CD14-positive monocyte (primary cell): ENCODE results near the gene TEX28. TPM values are rescaled to one million over a fixed set of nuclear protein-coding genes. Genes with fewer than 3 reads are reported as not detected.
A peak's percentile ranks its signal among the peaks of the same experiment; 100 is the strongest.

ENCODE experiments used
- DNase-seq, 3 donors: peaks; one replicate each; pipeline ENCODE4 v3.0.0-alpha.2; 2011 to 2022
- H2AFZ ChIP-seq: 2 replicates; pipeline ENCODE4 v1.6.0; 2012; ENCODE audit warnings: mild to moderate bottlenecking, low read depth, low read length, inconsistent platforms; ENCODE audit not compliant: insufficient read depth, poor library complexity, severe bottlenecking
- H3K27ac ChIP-seq, 2 donors: 1 replicate in 1 of 2; 2 replicates in 1 of 2; pipeline ENCODE4 v1.5.1; 2012 to 2013; ENCODE audit warnings: low read length in 2 of 2, control low read depth in 1 of 2, inconsistent platforms in 1 of 2, low read depth in 1 of 2, mild to moderate bottlenecking in 1 of 2
- H3K27me3 ChIP-seq, 2 donors: one replicate each; pipeline versions ENCODE4 v1.6.0 to v1.6.1; 2011 to 2013; ENCODE audit warnings: low read length in 2 of 2; ENCODE audit not compliant: control insufficient read depth in 2 of 2, insufficient read depth in 2 of 2
- H3K36me3 ChIP-seq, 2 donors: replicated peaks in 1 of 2; 1 replicate in 1 of 2; 2 replicates in 1 of 2; pipeline versions ENCODE4 v1.5.1 to v1.6.1; 2012 to 2013; ENCODE audit warnings: low read length in 2 of 2, control low read depth in 1 of 2, inconsistent platforms in 1 of 2, mild to moderate bottlenecking in 1 of 2; ENCODE audit not compliant: insufficient read depth in 2 of 2, control insufficient read depth in 1 of 2
- H3K4me1 ChIP-seq, 2 donors: 1 replicate in 1 of 2; 2 replicates in 1 of 2; pipeline versions ENCODE4 v1.5.1 to v1.6.1; 2012 to 2013; ENCODE audit warnings: low read length in 2 of 2, control low read depth in 1 of 2, inconsistent platforms in 1 of 2, mild to moderate bottlenecking in 1 of 2, moderate library complexity in 1 of 2; ENCODE audit not compliant: insufficient read depth in 2 of 2, control insufficient read depth in 1 of 2
- H3K4me2 ChIP-seq: replicated peaks from 2 replicates; pipeline ENCODE3; 2012; ENCODE audit warnings: low read length, moderate library complexity, mild to moderate bottlenecking; ENCODE audit not compliant: poor library complexity, severe bottlenecking; ENCODE audit errors: extremely low read depth
- H3K4me3 ChIP-seq, 3 experiments: fragments of 200-600 bp in 1 of 3; sonication (generic) in 1 of 3; replicated peaks in 1 of 3; 1 replicate in 2 of 3; 2 replicates in 1 of 3; pipeline ENCODE4 v1.5.1; 2011 to 2013; ENCODE audit warnings: low read length in 3 of 3, mild to moderate bottlenecking in 3 of 3, control low read depth in 2 of 3, low read depth in 2 of 3, inconsistent platforms in 1 of 3, moderate library complexity in 1 of 3
- H3K79me2 ChIP-seq: 2 replicates; pipeline ENCODE4 v1.6.0; 2012; ENCODE audit warnings: mild to moderate bottlenecking, control low read depth, inconsistent platforms, low read length, moderate library complexity; ENCODE audit not compliant: insufficient read depth
- H3K9ac ChIP-seq: 2 replicates; pipeline ENCODE4 v1.6.0; 2017; ENCODE audit warnings: low read length, mild to moderate bottlenecking; ENCODE audit not compliant: insufficient read depth, poor library complexity, severe bottlenecking
- H3K9me3 ChIP-seq, 2 donors: replicated peaks in 1 of 2; 1 replicate in 1 of 2; 2 replicates in 1 of 2; pipeline versions ENCODE4 v1.5.1 to v1.6.1; 2012 to 2013; ENCODE audit warnings: low read length in 2 of 2, control low read depth in 1 of 2; ENCODE audit not compliant: control insufficient read depth in 1 of 2, insufficient read depth in 1 of 2
- H4K20me1 ChIP-seq: 2 replicates; pipeline ENCODE4 v1.6.0; 2012; ENCODE audit warnings: mild to moderate bottlenecking, low read length, control low read depth, moderate library complexity; ENCODE audit not compliant: insufficient read depth
- H3K27ac Mint-ChIP-seq, 7 donors: one replicate each; pipeline ENCODE4 v1.8.0; 2020; ENCODE audit warnings: mild to moderate bottlenecking in 7 of 7, mixed read lengths in 7 of 7, moderate library complexity in 6 of 7, inconsistent platforms in 2 of 7
- H3K27me3 Mint-ChIP-seq, 3 donors: one replicate each; pipeline ENCODE4 v1.8.0; 2021 to 2022; ENCODE audit warnings: low read depth in 3 of 3, mild to moderate bottlenecking in 3 of 3, mixed read lengths in 3 of 3, moderate library complexity in 3 of 3, inconsistent platforms in 1 of 3
- H3K36me3 Mint-ChIP-seq, 2 donors: one replicate each; pipeline ENCODE4 v1.8.0; 2020; ENCODE audit warnings: mixed read lengths in 2 of 2, inconsistent platforms in 1 of 2, mild to moderate bottlenecking in 1 of 2
- H3K4me1 Mint-ChIP-seq: one replicate; pipeline ENCODE4 v1.8.0; 2020; ENCODE audit warnings: mild to moderate bottlenecking, mixed read lengths
- H3K4me3 Mint-ChIP-seq, 2 donors: one replicate each; pipeline ENCODE4 v1.8.0; 2020; ENCODE audit warnings: mild to moderate bottlenecking in 2 of 2, mixed read lengths in 2 of 2, moderate library complexity in 1 of 2
- H3K9me3 Mint-ChIP-seq, 7 donors: one replicate each; pipeline ENCODE4 v1.8.0; 2020 to 2022; ENCODE audit warnings: mixed read lengths in 7 of 7, mild to moderate bottlenecking in 6 of 7, moderate library complexity in 6 of 7, inconsistent platforms in 2 of 7
- WGBS: methylation state at CpG from one replicate; pipeline ENCODE4 v1.1.5; 2013; ENCODE audit warnings: missing lambda C conversion rate; ENCODE audit not compliant: insufficient coverage; 5-methylcytosine and 5-hydroxymethylcytosine counted together
- intact Hi-C, 2 donors: fragments of 100-400 bp; cut with micrococcal nuclease; formaldehyde crosslinking; loops; one replicate each; pipeline versions ENCODE4 v1.15.0 to v1.15.1; 2023
- polyA plus RNA-seq, 3 donors: library from polyadenylated mRNA; depleted of rRNA in 1 of 3; unstranded in 2 of 3; stranded (reverse) in 1 of 3; fragments of 300-500 nt in 2 of 3; fragments of >200 nt in 1 of 3; fragmentation: Illumina TruSeq in 2 of 3; gene quantifications; 1 replicate in 2 of 3; 2 replicates in 1 of 3; pipeline ENCODE4 v1.2.3, GENCODE V29; 2012 to 2021
- TF ChIP-seq, protein P1 (sequence below): fragments of 200-600 bp; IDR thresholded peaks from one replicate; pipeline ENCODE4 v1.8.0; 2022; ENCODE audit warnings: antibody characterized with exemption, mild to moderate bottlenecking

Gene TEX28
- polyA plus RNA-seq, 3 donors, result not detected

GRCh38 chrX:154313147-154313546, 18.2 kb upstream of the TEX28 start:
- no peaks in the 10 kb centered on the region for H4K20me1 ChIP-seq
- no peak for DNase-seq
- H3K9me3 Mint-ChIP-seq, result no peaks in the 10 kb centered on the region
- no CpG with 5 or more reads among the region's 5 CpGs for WGBS
- no peak overlapping the region for H3K4me2 ChIP-seq
- no peak overlapping the region for H3K4me3 Mint-ChIP-seq
- peak overlapping the region in 5 of 7 donors; percentile 66 to 86 (median 70) for H3K27ac Mint-ChIP-seq
- TF ChIP-seq, protein P1, sequence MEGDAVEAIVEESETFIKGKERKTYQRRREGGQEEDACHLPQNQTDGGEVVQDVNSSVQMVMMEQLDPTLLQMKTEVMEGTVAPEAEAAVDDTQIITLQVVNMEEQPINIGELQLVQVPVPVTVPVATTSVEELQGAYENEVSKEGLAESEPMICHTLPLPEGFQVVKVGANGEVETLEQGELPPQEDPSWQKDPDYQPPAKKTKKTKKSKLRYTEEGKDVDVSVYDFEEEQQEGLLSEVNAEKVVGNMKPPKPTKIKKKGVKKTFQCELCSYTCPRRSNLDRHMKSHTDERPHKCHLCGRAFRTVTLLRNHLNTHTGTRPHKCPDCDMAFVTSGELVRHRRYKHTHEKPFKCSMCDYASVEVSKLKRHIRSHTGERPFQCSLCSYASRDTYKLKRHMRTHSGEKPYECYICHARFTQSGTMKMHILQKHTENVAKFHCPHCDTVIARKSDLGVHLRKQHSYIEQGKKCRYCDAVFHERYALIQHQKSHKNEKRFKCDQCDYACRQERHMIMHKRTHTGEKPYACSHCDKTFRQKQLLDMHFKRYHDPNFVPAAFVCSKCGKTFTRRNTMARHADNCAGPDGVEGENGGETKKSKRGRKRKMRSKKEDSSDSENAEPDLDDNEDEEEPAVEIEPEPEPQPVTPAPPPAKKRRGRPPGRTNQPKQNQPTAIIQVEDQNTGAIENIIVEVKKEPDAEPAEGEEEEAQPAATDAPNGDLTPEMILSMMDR, result no peak
- intact Hi-C loops, result no loop called here
- H3K4me1 ChIP-seq, result peaks cover 19 to 23% of the 10 kb centered on the region in 2 donors
- H2AFZ ChIP-seq, result no peak overlapping the region
- H3K27me3 Mint-ChIP-seq, result peaks cover 0 to 24% (median 0%) of the 10 kb centered on the region in 3 donors
- no peak overlapping the region for H3K27ac ChIP-seq
- H3K4me3 ChIP-seq, result no peak overlapping the region
- H3K36me3 ChIP-seq, result no peaks in the 10 kb centered on the region
- H3K79me2 ChIP-seq, result no peaks in the 10 kb centered on the region
- H3K9ac ChIP-seq, result no peak overlapping the region
- H3K4me1 Mint-ChIP-seq, result peaks cover 35% of the 10 kb centered on the region
- H3K27me3 ChIP-seq, result no peaks in the 10 kb centered on the region
- H3K36me3 Mint-ChIP-seq, result peaks cover 0 to 2% of the 10 kb centered on the region in 2 donors
- no peaks in the 10 kb centered on the region for H3K9me3 ChIP-seq

DNA sequence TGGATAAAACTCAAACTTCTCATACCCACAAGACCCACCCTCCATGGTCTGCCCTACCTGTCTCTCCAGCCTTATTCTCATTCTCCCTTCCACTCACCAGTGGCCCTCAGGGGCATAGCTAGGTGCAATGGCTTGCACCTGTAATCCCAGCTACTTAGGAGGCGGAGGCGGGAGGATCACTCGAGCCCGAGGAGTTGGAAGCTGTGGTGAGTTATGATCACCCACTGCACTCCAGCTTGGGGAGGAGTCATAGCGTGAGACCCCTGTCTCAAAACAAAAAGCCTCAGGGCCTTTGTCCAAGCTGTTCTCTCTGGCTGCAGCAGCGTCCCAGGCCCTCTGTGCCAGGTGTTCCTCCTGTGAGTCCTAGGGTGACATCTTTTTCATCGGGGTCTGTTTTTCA, 17.2 kb upstream of the TEX28 start:
- no peak overlapping the region for H3K27ac ChIP-seq
- Mint-ChIP-seq H3K27ac (peak overlapping the region in 1 of 7 donors; percentile 60), H3K9me3 (no peaks in the 10 kb centered on the region)

More for the DNA sequence above, 17.2 kb upstream of the TEX28 start:
- Mint-ChIP-seq H3K4me1 (peaks cover 36% of the 10 kb centered on the region), H3K36me3 (peaks cover 0 to 2% of the 10 kb centered on the region in 2 donors), H3K4me3 (no peak overlapping the region), H3K27me3 (peaks cover 0 to 20% (median 0%) of the 10 kb centered on the region in 3 donors)
- no peak for DNase-seq
- Histone ChIP-seq H3K9me3 (no peaks in the 10 kb centered on the region), H3K4me3 (no peak overlapping the region), H3K4me2 (no peak overlapping the region), H3K27me3 (no peaks in the 10 kb centered on the region), H3K9ac (no peak overlapping the region), H3K4me1 (peaks cover 21 to 27% of the 10 kb centered on the region in 2 donors), H4K20me1 (no peaks in the 10 kb centered on the region), H3K36me3 (no peaks in the 10 kb centered on the region), H3K79me2 (no peaks in the 10 kb centered on the region), H2AFZ (no peak overlapping the region)
- WGBS, result no CpG with 5 or more reads among the region's 7 CpGs
- intact Hi-C loops, result no loop called here
- TF ChIP-seq, protein P1, result no peak
